AG04449 (cell line): ENCODE measurements around the gene ENTPD7.

Experiments used
- CTCF ChIA-PET: fragments of 350-600 bp; formaldehyde crosslinking; extraction: SDS; loops from one replicate; lab custom pipeline; 2021; ENCODE audit warnings: antibody characterized with exemption; lab: Yijun Ruan, JAX
- POLR2A ChIA-PET: fragments of 400-600, 350-600 bp; formaldehyde crosslinking; extraction: SDS; loops from one replicate; lab custom pipeline; 2020; ENCODE audit warnings: antibody characterized with exemption, inconsistent platforms; lab: Yijun Ruan, JAX
- DNase-seq: peaks from one replicate; pipeline ENCODE4 v3.0.0-alpha.2; 2010; ENCODE audit warnings: low read depth, low spot score
- H3K4me3 ChIP-seq: 2 replicates; pipeline ENCODE4 v1.5.1; 2011; ENCODE audit warnings: low read depth, mild to moderate bottlenecking, control low read depth, low read length
- CTCF ChIP-seq: IDR thresholded peaks from one replicate; pipeline ENCODE4 v1.5.1; 2011; ENCODE audit warnings: mild to moderate bottlenecking, moderate library complexity, low read length, control low read depth, inconsistent platforms; ENCODE audit not compliant: insufficient read depth; ENCODE audit errors: missing control alignments

Gene ENTPD7

DNA sequence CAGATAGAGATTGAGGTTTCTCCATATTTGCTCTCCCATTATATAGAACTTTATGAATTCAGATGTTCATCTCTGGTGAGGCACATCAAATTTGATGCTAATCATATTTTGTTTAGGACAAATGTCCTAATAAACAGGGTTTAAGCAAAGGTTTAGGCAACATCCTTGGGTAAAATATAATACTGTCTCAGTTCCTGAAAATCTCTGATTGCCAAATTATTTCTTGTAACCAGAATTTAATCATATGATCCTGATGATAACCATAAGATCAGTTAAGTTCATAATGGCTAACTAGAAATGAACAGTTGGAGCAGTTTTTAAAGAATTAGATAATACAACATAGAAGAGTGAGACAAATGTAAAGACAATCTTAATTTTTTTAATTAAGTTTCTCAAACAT is 91.3 kb downstream of the ENTPD7 start:
- DNase-seq: no peak
- POLR2A ChIA-PET: no interaction called here
- no peak for TF ChIP-seq CTCF
- CTCF ChIA-PET: interaction anchor here (1.0 kb wide), 1 partner anchor 9 kb away, joined by 3 read pairs; no protein-coding TSS in a partner anchor
- no peak overlapping the region for H3K4me3 ChIP-seq

GRCh38 chr10:99754670-99755069 is 95.4 kb downstream of the ENTPD7 start:
- POLR2A ChIA-PET: no interaction called here
- DNase-seq: no peak
- TF ChIP-seq CTCF: no peak
- H3K4me3 ChIP-seq: no peak overlapping the region
- CTCF ChIA-PET: no interaction called here
